ENCODE measurements around the gene GNG2. TPM values are rescaled to one million over a fixed set of nuclear protein-coding genes. Genes with fewer than 3 reads are reported as not detected.

GNG2 gene
- 24.4 TPM for total RNA-seq
- long read RNA-seq, transcript GNG2-213 (4 exons, 2,125 nt): major isoform, 16 of 24 reads
- long read RNA-seq, partial matches to known transcripts: 1 of 24 reads
- long read RNA-seq, other reads (novel, unspliced or antisense): 6 of 24 reads

DNA sequence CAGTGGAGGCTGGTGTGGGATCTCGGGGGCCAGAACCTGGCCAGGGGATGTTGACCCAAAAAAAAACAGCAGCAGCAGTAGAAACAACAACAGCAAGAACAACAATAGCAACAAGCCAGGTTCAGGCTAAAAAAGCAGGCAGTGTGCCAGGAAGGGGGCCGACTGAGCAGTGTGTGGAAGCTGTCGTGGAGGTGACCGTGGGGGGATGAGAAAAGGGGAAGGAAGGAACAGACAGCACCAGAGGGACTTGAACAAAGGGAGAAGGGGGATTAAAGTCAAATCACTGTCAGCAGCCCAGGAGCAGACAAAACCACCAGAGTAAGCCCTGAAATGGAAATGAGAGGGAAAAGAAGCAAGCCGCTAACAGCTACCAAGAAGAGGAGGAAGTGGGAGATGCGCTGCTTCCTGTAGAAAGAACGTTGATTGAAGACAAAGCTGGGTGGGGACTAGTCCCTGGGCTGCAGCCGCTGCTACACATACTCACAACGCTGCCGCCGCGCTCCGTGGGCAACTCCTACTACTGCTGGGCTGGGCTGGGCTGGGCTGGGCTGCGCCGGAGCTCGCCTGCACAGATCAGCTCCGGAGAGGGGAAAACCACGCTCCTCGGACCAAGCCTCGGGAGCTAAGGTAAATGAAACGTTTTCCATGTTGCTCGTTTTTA lies at the start of gene GNG2:
GNG2 (plus strand) TSS at position 449 of the 661 bp plus-strand sequence. CDS start 90,067 bp downstream, outside the sequence.
- TF ChIP-seq CTCF (IDR thresholded peaks at IDR 0.05): no peak
- intact Hi-C loops (cut with DNase I): no loop called here
- Histone ChIP-seq H3K4me3 (peak within 1 kb of the TSS; percentile 57), H3K27ac (peak within 1 kb of the TSS; percentile 70), H3K27me3 (no peaks in the 10 kb centered on the region), H3K36me3 (no peaks in the 10 kb centered on the region), H3K9me3 (no peaks in the 10 kb centered on the region), H3K4me1 (no peaks in the 10 kb centered on the region)
- ATAC-seq (peak; percentile 98), DNase-seq (peak; percentile 85)

DNA sequence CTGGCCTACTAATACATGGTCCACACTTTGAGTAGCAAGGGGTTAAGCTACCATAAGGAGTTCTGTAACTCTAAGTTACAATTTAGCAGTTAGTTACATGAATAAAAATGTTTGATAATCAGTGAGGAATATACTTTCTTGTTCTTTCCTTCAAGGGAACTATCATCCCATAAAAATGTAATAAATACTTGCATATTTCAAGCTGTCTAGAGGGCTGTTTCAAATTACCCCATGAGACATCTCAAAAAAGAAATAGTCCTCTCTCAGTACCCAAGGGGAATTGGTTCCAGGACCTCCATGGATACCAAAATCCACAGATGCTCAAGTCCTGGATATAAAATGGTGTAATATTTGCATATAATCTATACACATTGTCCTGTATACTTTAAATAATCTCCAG lies 48.7 kb upstream of the GNG2 start:
- no peak for ATAC-seq
- intact Hi-C loops (cut with DNase I): no loop called here

GRCh38 chr14:51816031-51816430 lies 44.4 kb upstream of the GNG2 start:
- Histone ChIP-seq H3K27me3 (no peaks in the 10 kb centered on the region), H3K36me3 (no peaks in the 10 kb centered on the region), H3K27ac (no peak overlapping the region), H3K9me3 (no peaks in the 10 kb centered on the region), H3K4me3 (no peak overlapping the region), H3K4me1 (no peaks in the 10 kb centered on the region)
- ATAC-seq (no peak), DNase-seq (no peak)
- TF ChIP-seq CTCF (IDR thresholded peaks at IDR 0.05): no peak
- intact Hi-C loops (cut with DNase I): no loop called here

More for the DNA sequence above, 48.7 kb upstream of the GNG2 start:
- H3K36me3 ChIP-seq: no peaks in the 10 kb centered on the region
- H3K4me3 ChIP-seq: no peak overlapping the region
- H3K27me3 ChIP-seq: no peaks in the 10 kb centered on the region
- no peaks in the 10 kb centered on the region for H3K4me1 ChIP-seq
- no peaks in the 10 kb centered on the region for H3K9me3 ChIP-seq
- no peak for TF ChIP-seq CTCF (IDR thresholded peaks at IDR 0.05)
- no peak overlapping the region for H3K27ac ChIP-seq
- no peak for DNase-seq

GRCh38 chr14:51817326-51817725 lies 43.1 kb upstream of the GNG2 start:
- H3K4me1 ChIP-seq: no peaks in the 10 kb centered on the region
- DNase-seq (no peak), ATAC-seq (no peak)
- intact Hi-C loops (cut with DNase I): no loop called here
- no peaks in the 10 kb centered on the region for H3K9me3 ChIP-seq
- no peak for TF ChIP-seq CTCF (IDR thresholded peaks at IDR 0.05)
- H3K27ac ChIP-seq: no peak overlapping the region
- no peaks in the 10 kb centered on the region for H3K36me3 ChIP-seq
- no peaks in the 10 kb centered on the region for H3K27me3 ChIP-seq
- no peak overlapping the region for H3K4me3 ChIP-seq

- Histone ChIP-seq H3K4me3 (no peak overlapping the region), H3K36me3 (no peaks in the 10 kb centered on the region), H3K27ac (no peak overlapping the region), H3K27me3 (no peaks in the 10 kb centered on the region), H3K4me1 (no peaks in the 10 kb centered on the region), H3K9me3 (no peaks in the 10 kb centered on the region)
- ATAC-seq (no peak), DNase-seq (no peak)
- TF ChIP-seq CTCF (IDR thresholded peaks at IDR 0.05): no peak
- intact Hi-C loops (cut with DNase I): no loop called here
These were observed 41.5 kb upstream of the GNG2 start for GRCh38 chr14:51818748-51819380.

All from upper lobe of right lung (tissue), 1 donor.